MM.1S (cell line): Measurements from ENCODE around the gene AHRR.

Source experiments
- DNase-seq: peaks from one replicate; pipeline ENCODE4 v3.0.0-alpha.2; 2015
- H2AFZ ChIP-seq: fragments of 300-600 bp; sonication (generic); 2 replicates; pipeline ENCODE4 v1.6.0; 2016; ENCODE audit warnings: antibody characterized with exemption, low read length
- H3F3A ChIP-seq: fragments of 300-600 bp; sonication (generic); 2 replicates; pipeline ENCODE4 v1.6.1; 2016; ENCODE audit warnings: mild to moderate bottlenecking, antibody characterized with exemption, low read length, moderate library complexity, mixed read lengths; ENCODE audit not compliant: insufficient read depth
- H3K27ac ChIP-seq: fragments of 300-600 bp; sonication (generic); 2 replicates; pipeline ENCODE4 v1.5.1; 2016; ENCODE audit warnings: mild to moderate bottlenecking, low read length
- H3K27me3 ChIP-seq: fragments of 300-600 bp; sonication (generic); replicated peaks from 2 replicates; pipeline ENCODE4 v1.6.0; 2016; ENCODE audit warnings: low read length; ENCODE audit not compliant: insufficient read depth
- H3K36me3 ChIP-seq: fragments of 300-600 bp; sonication (generic); replicated peaks from 2 replicates; pipeline ENCODE4 v1.6.1; 2016; ENCODE audit warnings: mild to moderate bottlenecking, low read length, mixed read lengths; ENCODE audit not compliant: insufficient read depth
- H3K4me1 ChIP-seq: fragments of 300-600 bp; sonication (generic); 2 replicates; pipeline ENCODE4 v1.6.1; 2016; ENCODE audit warnings: low read length, mixed read lengths
- H3K4me2 ChIP-seq: fragments of 300-600 bp; sonication (generic); 2 replicates; pipeline ENCODE4 v1.6.0; 2016; ENCODE audit warnings: low read depth, low read length
- H3K4me3 ChIP-seq: fragments of 300-600 bp; sonication (generic); 2 replicates; pipeline ENCODE4 v1.5.1; 2016; ENCODE audit warnings: low read length, mixed read lengths
- H3K79me2 ChIP-seq: fragments of 300-600 bp; sonication (generic); 2 replicates; pipeline ENCODE4 v1.6.1; 2016; ENCODE audit warnings: mixed run types, low read length, mixed read lengths
- H3K9ac ChIP-seq: fragments of 300-600 bp; sonication (generic); 2 replicates; pipeline ENCODE4 v1.6.1; 2016; ENCODE audit warnings: low read length, mixed read lengths
- H3K9me2 ChIP-seq: fragments of 300-600 bp; sonication (generic); replicated peaks from 2 replicates; pipeline ENCODE4 v1.6.1; 2016; ENCODE audit warnings: mild to moderate bottlenecking, low read length, mixed read lengths; ENCODE audit not compliant: insufficient read depth
- H3K9me3 ChIP-seq: fragments of 300-600 bp; sonication (generic); replicated peaks from 2 replicates; pipeline ENCODE4 v1.6.1; 2016; ENCODE audit warnings: mild to moderate bottlenecking, low read length, mixed read lengths; ENCODE audit not compliant: insufficient read depth
- H4K20me1 ChIP-seq: fragments of 300-600 bp; sonication (generic); 2 replicates; pipeline ENCODE4 v1.6.1; 2016; ENCODE audit warnings: mild to moderate bottlenecking, low read length, moderate library complexity, mixed read lengths; ENCODE audit not compliant: insufficient read depth
- CTCF ChIP-seq: fragments of 300-600 bp; sonication (generic); IDR thresholded peaks from 2 replicates; pipeline ENCODE4 v1.5.1; 2016; ENCODE audit warnings: antibody characterized with exemption, low read length, mixed read lengths
- EZH2 ChIP-seq: fragments of 300-600 bp; sonication (generic); optimal IDR thresholded peaks from 2 replicates; pipeline ENCODE3; 2017; ENCODE audit warnings: low read depth, mild to moderate bottlenecking, antibody characterized with exemption, low read length, mixed read lengths
- EZH2phosphoT487 ChIP-seq: fragments of 300-600 bp; sonication (generic); IDR thresholded peaks from 2 replicates; pipeline ENCODE4 v1.6.1; 2018; ENCODE audit warnings: antibody characterized with exemption, low read length

Gene AHRR

GRCh38 chr5:316210-317085 lies 5.1 kb upstream of the AHRR start:
- no peak overlapping the region for H3K9ac ChIP-seq
- no peak overlapping the region for H3K4me3 ChIP-seq
- H3K36me3 ChIP-seq: no peaks in the 10 kb centered on the region
- peaks cover 12% of the 10 kb centered on the region; the same call in 1 of the 2 replicates for H3K27me3 ChIP-seq
- H3K4me1 ChIP-seq: no peaks in the 10 kb centered on the region
- H3K4me2 ChIP-seq: no peak overlapping the region
- no peaks in the 10 kb centered on the region for H3K9me2 ChIP-seq
- no peak for TF ChIP-seq CTCF
- TF ChIP-seq EZH2: no peak
- TF ChIP-seq EZH2phosphoT487: no peak
- no peak for DNase-seq
- H3F3A ChIP-seq: no peaks in the 10 kb centered on the region
- no peaks in the 10 kb centered on the region for H4K20me1 ChIP-seq
- H3K79me2 ChIP-seq: peaks cover 1% of the 10 kb centered on the region; the same call in 1 of the 2 replicates
- H3K9me3 ChIP-seq: no peaks in the 10 kb centered on the region
- no peak overlapping the region for H3K27ac ChIP-seq
- H2AFZ ChIP-seq: no peak overlapping the region

GRCh38 chr5:317086-317811 lies 4.3 kb upstream of the AHRR start:
- no peaks in the 10 kb centered on the region for H3F3A ChIP-seq
- H3K27ac ChIP-seq: no peak overlapping the region
- no peak overlapping the region for H3K4me3 ChIP-seq
- H3K9ac ChIP-seq: no peak overlapping the region
- no peaks in the 10 kb centered on the region for H3K4me1 ChIP-seq
- no peaks in the 10 kb centered on the region for H3K36me3 ChIP-seq
- no peak overlapping the region for H2AFZ ChIP-seq
- no peak overlapping the region for H3K4me2 ChIP-seq
- TF ChIP-seq EZH2phosphoT487: no peak
- no peak for TF ChIP-seq EZH2
- 0 out of 2 replicates have a peak, but pooled peaks have one; percentile 3 for TF ChIP-seq CTCF
- DNase-seq: no peak
- H3K9me2 ChIP-seq: no peaks in the 10 kb centered on the region
- no peaks in the 10 kb centered on the region for H4K20me1 ChIP-seq
- peaks cover 12% of the 10 kb centered on the region; the same call in 1 of the 2 replicates for H3K27me3 ChIP-seq
- no peaks in the 10 kb centered on the region for H3K9me3 ChIP-seq
- H3K79me2 ChIP-seq: no peaks in the 10 kb centered on the region

DNA sequence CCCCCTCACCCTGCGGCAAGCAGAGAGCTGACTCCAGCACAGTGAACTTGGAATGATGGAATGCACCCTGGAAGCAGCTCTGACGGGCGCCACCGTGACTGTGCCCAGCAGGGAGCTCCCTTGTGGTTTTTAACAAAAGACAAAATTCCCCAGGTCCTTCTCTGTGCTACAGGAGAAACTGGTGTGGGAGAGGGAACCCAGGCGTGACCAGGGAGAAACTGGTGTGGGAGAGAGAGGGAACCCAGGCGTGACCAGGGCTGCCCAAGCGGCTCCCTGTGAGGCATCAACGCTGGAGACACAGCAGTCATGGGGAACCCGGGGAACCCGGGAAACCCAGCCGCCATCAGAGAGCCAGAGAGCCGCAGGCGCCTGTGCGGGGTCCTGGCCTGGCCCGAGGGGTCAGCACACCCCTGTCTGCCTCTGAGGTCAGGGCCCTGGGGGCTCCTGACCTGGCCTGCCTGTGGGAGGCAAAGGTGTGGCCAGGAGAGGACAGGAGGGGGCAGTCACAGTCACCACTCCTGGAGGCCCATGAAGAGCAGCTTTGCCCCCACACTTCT lies 3.1 kb upstream of the AHRR start:
- no peak for DNase-seq
- Histone ChIP-seq H3F3A (no peaks in the 10 kb centered on the region), H3K4me3 (no peak overlapping the region), H3K27me3 (peaks cover 12% of the 10 kb centered on the region; the same call in 1 of the 2 replicates), H3K9ac (no peak overlapping the region), H4K20me1 (no peaks in the 10 kb centered on the region), H3K4me1 (no peaks in the 10 kb centered on the region), H3K9me3 (no peaks in the 10 kb centered on the region), H3K9me2 (no peaks in the 10 kb centered on the region), H3K36me3 (no peaks in the 10 kb centered on the region), H3K4me2 (no peak overlapping the region), H2AFZ (no peak overlapping the region), H3K27ac (no peak overlapping the region), H3K79me2 (no peaks in the 10 kb centered on the region)
- TF ChIP-seq CTCF (no peak), EZH2 (no peak), EZH2phosphoT487 (no peak)
